T-helper 1 cell treated with Interleukin-12 subunit alpha and Interleukin-12 subunit beta and Interleukin-4 antibody, amounts not matched to agents 30 μg/mL and 1 μg/mL, for 36 hours (primary cell): ENCODE data around the gene RAB5IF.

Source experiments
- H3K27ac Mint-ChIP-seq: one replicate; pipeline ENCODE4 v1.8.0; 2021; ENCODE audit warnings: mild to moderate bottlenecking, mixed read lengths
- H3K27me3 Mint-ChIP-seq: one replicate; pipeline ENCODE4 v1.8.0; 2021; ENCODE audit warnings: low read depth, mixed read lengths
- H3K36me3 Mint-ChIP-seq: one replicate; pipeline ENCODE4 v1.8.0; 2021; ENCODE audit warnings: low read depth, mixed read lengths
- H3K4me1 Mint-ChIP-seq: one replicate; pipeline ENCODE4 v1.8.0; 2021; ENCODE audit warnings: low read depth, mixed read lengths
- H3K4me3 Mint-ChIP-seq: one replicate; pipeline ENCODE4 v1.8.0; 2021; ENCODE audit warnings: mild to moderate bottlenecking, moderate library complexity, mixed read lengths
- H3K9me3 Mint-ChIP-seq: one replicate; pipeline ENCODE4 v1.8.0; 2021; ENCODE audit warnings: mixed read lengths

The RAB5IF gene

DNA sequence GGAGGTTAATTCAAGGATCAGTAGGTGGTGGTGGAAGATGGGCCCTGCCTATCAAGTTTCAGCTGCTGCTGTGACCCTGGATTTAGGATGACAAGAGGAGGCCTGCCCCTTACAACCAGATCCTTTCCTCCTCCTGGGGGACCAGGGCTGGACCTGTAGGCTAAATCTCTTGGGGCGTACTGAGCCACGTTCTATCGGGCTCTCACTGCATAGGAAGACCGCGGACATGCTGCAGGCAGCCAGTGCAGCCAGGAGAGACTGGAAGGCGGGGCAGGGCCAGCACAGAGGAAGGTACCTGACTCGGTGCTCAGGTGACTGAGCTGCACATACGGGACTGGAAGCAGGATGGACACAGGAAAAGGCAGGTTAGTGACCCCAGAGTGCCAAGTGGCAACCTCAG, 48.9 kb downstream of the RAB5IF start:
- H3K27me3 Mint-ChIP-seq: no peaks in the 10 kb centered on the region
- no peaks in the 10 kb centered on the region for H3K9me3 Mint-ChIP-seq
- H3K27ac Mint-ChIP-seq: no peak overlapping the region
- peaks cover 17% of the 10 kb centered on the region for H3K4me1 Mint-ChIP-seq
- peaks cover 17% of the 10 kb centered on the region for H3K36me3 Mint-ChIP-seq
- no peak overlapping the region for H3K4me3 Mint-ChIP-seq

DNA sequence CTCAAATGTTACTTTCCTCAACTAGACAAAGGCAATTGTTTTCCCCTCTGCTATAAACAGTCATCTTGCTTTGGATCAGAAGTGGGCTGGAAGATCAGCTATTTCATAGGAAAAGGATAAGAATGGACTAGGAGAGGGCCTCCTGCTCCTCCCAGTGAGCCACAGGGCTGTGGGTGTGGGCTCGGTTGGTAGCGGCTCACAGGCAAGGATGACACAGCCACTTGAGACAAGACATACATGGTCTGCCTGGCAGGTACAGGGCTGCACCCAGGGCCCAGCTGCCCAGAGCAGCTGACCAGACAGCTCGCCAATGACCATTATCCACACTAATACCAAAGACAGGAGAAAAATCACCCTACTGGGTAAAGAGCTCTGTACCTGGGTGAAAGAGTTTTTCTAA, 49.4 kb downstream of the RAB5IF start:
- H3K27me3 Mint-ChIP-seq: no peaks in the 10 kb centered on the region
- H3K4me3 Mint-ChIP-seq: no peak overlapping the region
- H3K4me1 Mint-ChIP-seq: peaks cover 17% of the 10 kb centered on the region
- H3K36me3 Mint-ChIP-seq: peaks cover 18% of the 10 kb centered on the region
- H3K27ac Mint-ChIP-seq: no peak overlapping the region
- no peaks in the 10 kb centered on the region for H3K9me3 Mint-ChIP-seq

DNA sequence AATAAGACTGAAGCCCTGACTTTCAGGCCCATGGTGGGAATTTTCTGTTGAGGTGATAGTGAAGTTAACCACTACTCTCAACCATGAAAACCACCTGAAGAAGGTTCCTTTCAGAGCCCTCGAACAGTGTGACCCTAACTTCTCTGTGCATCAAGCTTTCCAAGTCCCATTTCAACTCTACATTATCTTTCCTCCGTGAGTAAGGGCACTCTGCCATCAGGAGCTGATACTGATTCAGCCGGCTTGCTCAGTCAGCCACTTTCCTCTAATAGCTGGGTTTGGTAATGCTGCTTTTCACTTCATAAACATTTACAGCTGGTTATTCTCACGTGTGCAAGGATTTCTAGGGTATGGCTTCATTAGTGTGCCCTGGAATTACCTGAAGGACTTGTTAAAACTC, 51.2 kb downstream of the RAB5IF start:
- H3K27me3 Mint-ChIP-seq: no peaks in the 10 kb centered on the region
- H3K4me3 Mint-ChIP-seq: no peak overlapping the region
- peaks cover 23% of the 10 kb centered on the region for H3K4me1 Mint-ChIP-seq
- H3K36me3 Mint-ChIP-seq: peaks cover 25% of the 10 kb centered on the region
- H3K9me3 Mint-ChIP-seq: no peaks in the 10 kb centered on the region
- H3K27ac Mint-ChIP-seq: no peak overlapping the region

DNA sequence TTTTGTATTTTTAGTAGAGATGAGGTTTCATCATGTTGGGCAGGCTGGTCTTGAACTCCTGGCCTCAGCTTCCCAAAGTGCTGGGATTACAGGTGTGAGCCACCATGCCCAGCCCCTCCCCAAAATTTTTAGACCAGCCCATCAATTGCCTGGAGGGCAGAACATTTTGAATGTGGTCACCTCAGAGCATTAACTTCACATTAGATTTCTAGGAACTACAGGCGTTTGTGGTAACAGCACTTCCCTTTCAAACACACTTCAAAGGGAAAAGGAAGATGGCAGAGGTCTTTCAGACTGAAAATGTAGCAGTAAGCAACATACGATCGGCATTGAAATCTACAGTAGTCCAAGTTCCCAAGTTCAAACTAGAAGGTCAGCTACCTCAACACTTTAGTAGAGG, 52.7 kb downstream of the RAB5IF start:
- no peaks in the 10 kb centered on the region for H3K9me3 Mint-ChIP-seq
- no peaks in the 10 kb centered on the region for H3K27me3 Mint-ChIP-seq
- H3K4me3 Mint-ChIP-seq: peak overlapping the region; percentile 67
- H3K36me3 Mint-ChIP-seq: peaks cover 21% of the 10 kb centered on the region
- peak overlapping the region; percentile 70 for H3K27ac Mint-ChIP-seq
- peaks cover 23% of the 10 kb centered on the region for H3K4me1 Mint-ChIP-seq
